Measurements from ENCODE around the gene UBE2M. TPM values are rescaled to one million over a fixed set of nuclear protein-coding genes. Genes with fewer than 3 reads are reported as not detected.
"Not testable (repeated sequence)": the region's sequence is repeated elsewhere in the genome, so short reads cannot be mapped to it uniquely, and the experiment has no call there.

UBE2M gene
- polyA plus RNA-seq, 10 donors, result 58.0 to 70.4 (median 65.5) TPM

DNA sequence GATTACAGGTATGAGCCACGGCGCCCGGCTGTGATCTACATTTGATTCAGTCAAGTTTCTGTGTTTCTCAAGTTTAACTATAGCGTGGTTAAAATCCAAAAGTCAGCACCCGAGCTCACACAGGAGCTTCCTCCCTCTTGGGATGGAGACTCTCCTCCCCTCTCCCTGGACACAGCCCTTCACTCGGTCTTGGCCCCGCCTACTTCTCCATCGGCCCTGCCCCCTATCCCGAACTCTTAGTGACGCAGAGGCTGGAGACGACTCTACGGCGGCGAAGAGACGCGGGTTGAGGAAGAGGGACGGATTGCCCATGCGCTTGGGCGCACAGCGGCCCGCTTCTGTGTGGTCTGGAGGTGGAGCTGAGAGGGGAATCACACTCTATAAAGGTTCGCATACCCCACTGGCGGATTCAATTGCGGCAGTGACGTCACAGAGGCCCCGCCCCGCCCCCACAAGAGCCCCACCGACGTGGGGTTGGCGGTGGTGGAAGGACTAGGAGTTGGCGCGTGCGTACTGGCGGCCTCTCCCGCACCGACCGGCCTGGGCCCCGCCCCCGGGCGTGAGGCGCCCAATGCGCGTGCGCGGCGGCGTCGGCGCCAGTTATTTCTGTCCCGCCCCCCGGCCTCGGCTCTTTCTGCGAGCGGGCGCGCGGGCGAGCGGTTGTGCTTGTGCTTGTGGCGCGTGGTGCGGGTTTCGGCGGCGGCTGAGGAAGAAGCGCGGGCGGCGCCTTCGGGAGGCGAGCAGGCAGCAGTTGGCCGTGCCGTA lies 14.4 kb downstream of the UBE2M start, which contains the start of gene TRIM28:
TRIM28 (plus strand) TSS at position 239 of the 765 bp plus-strand sequence. CDS start 694 bp downstream, outside the sequence.
- DNase-seq, result peak; percentile 98 to 100 (median 99)

DNA sequence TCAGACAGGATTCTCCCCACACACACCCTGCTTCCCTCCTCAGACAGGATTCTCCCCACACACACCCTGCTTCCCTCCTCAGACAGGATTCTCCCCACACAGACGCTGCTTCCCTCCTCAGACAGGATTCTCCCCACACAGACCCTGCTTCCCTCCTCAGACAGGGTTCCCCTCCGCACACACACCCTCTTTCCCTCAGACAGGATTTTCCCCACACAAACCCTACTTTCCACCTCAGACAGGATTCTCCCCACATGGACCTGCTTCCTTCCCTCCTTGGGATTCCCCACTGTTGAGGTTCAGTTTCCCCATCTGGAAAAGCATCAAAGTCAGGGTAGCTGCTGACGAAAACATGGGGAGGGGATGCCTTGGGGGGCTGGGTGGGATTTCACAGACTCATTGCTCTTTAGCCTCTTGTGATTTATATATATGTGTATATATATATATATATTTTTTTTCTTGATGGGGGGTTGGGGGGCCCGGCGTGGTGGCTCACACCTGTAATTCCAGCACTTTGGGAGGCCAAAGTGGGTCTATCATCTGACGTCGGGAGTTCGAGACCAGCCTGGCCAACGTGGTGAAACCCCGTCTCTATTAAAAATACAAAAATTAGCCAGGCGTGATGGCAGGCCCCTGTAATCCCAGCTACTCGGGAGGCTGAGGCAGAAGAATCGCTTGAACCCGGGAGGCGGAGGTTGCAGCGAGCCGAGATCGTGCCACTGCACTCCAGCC lies 15.6 kb downstream of the UBE2M start:
- not testable (repeated sequence) for DNase-seq

DNA sequence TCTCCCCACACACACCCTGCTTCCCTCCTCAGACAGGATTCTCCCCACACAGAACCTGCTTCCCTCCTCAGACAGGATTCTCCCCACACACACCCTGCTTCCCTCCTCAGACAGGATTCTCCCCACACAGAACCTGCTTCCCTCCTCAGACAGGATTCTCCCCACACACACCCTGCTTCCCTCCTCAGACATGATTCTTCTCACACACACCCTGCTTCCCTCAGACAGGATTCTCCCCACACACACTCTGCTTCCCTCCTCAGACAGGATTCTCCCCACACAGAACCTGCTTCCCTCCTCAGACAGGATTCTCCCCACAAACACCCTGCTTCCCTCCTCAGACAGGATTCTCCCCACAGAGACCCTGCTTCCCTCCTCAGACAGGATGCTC lies 19.2 kb downstream of the UBE2M start:
- not testable (repeated sequence) for DNase-seq

DNA sequence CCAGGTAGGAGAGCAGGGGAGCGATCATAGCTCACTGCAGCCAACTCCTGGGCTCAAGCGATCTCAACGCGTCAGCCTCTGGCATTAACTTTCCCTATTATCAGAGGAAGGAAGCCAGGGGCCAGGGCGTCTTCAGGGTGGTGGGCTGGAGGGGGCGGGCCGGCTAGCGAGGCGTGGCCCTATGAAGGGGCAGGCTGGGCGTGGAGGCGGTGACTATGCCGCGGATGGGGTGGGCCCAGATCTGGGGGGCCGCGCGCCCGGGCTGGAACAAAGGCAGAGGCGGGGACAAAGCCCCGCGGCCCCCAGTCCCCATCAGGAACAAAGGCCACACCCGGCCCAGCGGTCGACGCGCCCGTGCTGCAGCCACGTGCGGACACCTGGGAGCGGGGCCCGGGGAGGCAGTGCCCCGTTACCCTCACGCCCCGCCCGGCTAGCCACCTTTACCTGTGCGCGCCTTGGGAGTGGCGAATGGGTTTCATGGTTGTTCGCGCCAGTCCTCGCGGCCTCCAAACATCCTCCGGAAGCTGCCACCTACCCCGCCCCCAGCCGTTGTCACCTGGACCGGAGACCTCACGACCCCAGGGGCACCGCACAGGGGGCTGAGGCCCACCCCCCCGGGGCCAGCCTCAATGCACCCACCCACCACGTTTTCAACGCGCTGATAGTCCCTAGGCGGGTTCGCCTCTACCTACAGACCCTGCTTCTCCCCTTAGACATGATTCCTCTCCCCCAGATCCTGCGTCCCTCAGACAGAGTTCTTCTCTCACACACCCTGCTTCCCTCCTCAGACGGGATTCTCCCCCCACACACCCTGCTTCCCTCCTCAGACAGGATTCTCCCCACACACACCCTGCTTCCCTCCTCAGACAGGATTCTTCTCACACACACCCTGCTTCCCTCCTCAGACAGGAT lies 19.9 kb downstream of the UBE2M start:
- peak in 1 of 3 donors; percentile 75 for DNase-seq

DNA sequence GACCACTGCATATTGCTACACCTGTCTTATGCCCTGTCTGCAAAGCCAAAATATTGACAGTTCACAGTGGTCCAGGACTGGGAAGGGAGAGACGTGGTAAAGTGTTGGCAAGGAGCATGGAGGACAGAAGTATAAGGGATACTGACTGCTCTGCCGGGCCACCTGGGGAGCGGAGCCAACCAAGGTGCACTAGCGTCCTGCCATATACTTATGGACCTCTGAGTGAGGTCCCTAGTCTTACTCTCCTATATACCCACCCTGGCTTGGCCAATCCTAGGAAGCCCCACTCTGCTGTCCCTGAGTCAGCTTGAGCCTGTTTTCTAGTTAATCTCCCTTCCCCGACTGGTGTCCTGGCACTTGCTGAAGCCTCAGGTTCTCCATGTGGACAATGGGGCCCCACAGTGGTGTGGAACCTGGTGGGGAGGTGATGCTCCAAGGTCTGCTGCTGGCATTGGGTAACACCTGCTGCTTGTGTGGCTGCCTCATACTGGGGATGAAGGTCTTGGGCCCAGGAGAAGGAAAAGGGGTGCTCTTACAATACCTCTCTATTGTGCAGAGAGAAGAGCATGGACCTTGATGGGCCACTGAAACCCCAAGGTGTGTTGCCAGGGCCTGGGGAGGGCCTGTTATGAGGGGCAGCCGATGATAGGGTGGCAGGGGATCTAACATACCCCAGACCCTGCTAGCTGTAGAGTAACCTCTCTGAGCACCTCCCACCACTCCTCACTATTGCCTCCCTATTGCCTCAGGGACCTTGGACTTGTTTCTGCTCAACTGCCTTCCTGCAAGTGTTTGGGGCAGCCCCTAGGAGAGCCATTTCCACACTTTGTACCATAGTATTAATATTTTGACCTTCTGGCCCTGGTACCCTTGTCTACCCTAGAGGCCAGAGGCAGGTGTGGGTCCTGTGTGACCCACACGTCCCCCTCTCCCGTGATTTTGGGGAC lies 21.3 kb downstream of the UBE2M start:
- DNase-seq, result no peak

DNA sequence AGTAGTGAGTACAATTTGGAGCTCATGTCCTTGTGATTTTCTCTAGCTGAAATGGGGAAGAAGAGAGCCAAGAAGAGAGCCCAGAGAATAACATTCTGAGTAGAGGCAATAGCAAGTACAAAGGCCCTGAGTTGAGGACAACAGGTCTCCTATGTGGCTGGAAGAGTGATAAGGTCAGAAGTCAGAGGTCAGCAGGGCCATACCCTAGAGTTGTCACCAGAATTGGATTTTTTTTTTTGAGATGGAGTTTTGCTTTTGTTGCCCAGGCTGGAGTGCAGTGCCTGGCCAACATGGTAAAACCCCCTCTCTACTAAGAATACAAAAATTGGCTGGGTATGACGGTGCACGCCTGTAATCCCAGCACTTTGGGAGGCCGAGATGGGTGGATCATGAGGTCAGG lies 22.6 kb downstream of the UBE2M start:
- DNase-seq, result no peak

DNA sequence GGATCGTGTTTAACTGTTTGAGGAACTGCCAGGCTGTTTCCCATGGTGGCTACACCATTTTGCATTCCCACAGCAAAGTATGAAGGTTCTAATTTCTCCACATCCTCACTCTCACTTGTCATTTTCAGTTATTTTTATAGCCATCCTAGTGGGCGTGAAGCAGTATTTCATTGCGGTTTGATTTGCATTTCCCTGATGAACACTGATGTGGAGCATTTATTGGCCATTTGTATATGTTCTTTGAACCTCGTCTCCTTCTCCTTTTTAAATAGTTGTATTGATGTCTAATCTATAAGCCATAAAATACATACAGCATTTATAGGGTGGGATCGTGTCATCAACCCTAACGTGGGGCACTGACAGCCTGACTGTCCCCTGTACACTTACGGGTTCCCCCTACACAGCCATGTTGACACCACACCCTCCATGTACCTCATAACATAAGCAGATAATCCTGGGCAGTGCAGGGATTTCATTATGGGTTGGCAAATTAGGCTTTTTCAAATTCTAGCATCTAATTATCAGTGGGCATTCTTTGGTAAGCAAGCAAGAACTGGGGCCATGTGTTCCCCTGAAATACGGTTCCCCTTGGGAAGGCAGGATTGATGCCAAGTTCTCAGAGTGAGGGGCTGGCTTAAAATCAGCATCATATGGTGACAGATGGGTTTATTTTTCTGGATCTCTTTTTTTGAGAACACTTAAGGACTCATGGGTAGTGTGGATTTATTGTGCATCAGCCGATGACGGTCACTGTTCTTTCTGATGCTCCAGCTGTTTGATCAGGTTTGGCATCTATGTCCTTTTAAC lies 27.2 kb downstream of the UBE2M start:
- no peak for DNase-seq

DNA sequence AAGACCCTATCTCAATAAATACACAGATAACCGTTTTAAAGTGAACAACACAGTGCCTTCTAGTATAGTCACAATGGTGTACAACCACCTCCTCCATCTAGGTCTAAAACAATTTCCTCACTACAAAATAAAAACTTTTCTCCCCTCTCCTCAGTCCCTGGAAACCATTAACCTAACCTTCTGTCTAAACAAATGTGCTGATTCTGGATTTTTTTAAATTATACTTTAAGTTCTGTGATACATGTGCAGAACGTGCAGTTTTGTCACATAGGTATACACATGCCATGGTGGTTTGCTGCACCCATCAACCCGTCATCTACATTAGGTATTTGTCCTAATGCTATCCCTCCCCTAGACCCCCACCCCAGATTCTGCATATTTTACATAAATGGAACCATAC lies 29.0 kb downstream of the UBE2M start:
- DNase-seq, result no peak

DNA sequence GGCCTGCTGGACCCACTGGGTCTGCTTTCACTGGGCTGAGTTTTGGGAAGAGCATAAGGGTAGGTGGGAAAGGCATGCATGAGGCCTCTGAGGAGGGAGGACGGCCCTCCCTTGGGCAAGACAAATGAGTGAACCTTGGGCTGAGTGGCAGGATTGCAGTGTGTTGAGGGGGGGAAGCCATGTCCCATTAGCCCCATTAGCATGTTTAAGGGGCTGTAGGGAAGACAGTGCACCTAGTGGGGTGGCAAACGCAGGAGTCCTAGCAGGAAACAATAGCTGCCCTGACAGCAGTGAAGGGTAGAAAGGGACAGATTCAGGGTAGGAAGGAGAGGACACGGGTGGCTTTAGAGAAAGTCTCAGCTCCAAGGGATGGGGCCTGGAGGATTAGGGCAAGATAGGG lies 35.7 kb downstream of the UBE2M start:
- no peak for DNase-seq

DNA sequence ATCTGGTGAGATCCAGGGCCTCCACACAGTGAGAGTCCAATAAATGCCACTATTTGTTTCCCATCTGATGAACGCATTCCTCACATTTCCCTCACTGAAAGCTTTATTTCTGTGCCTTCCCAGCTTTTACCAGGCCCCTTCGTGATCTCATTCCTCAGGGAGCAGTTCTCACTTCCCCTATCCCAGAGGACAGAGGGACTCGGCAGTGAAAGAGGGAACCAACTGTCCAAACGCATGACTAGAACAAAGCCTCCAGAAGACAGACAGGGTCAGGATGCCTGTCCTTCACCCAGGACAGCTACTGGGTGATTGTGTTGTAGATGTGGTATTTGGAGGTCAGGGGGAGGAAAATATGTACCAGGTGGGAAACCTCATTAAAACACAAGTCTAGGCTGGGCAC lies 36.8 kb downstream of the UBE2M start:
- DNase-seq, result no peak

DNA sequence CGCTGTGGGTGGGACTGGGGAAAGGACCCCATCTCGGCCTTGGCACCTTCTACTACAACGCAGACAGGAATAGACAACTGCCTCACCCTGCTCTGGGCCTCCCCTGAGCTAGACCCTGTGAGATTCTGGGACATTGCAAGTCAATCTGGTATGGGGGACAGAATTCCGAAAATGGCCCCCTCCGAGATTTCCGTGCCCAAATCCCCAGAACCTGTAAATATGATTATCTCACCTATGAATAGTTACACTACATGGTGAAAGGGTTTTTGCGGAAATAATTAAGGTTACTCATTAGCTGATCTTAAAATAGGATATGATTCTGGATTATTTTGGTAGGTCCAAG lies 38.2 kb downstream of the UBE2M start:
- DNase-seq, result no peak

DNA sequence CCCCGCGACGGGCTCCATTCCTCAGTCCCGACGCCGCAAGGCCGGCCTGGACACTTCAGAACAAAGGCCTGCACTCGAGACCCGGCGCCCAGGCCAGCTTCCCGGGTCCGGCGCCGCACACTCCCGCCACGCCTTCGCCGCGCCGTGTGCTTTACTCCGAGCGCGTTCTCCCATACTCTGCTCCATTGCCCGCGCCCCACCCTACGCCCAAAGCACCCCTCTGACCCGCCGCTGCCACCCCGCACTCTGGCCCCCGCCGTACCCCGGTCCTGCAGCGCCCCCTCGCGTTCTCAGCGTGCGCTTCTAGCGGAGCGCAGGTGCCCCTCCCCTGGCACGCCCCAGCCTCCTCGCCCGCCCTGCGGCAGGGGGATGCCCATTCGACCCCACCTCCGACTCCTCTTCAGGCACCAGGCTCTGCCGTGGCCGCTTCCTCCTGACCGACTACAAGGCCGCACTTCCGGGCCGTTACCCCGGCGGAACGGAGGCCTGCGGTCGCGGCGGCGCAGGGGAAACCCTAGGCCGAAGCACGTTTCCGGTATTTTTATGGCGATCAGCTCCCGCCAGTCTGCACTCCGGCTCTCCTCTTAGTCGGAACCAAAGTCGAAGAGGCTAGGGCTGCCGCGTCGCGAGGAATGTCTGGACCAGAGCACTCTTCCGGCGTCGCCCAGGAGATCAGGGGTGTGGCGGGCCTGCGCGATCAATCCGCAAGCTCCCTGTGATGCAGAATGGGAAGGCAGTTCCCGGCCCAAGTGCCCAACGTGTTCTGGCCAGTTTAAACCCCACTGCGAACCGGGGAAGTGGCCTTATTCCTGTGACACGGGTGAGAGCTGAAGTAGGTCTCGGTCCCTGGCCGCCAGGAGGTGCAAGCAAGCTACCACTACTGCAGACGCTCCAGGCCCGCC lies 38.8 kb downstream of the UBE2M start, which contains the start of gene ZBTB45:
ZBTB45 (minus strand) TSS at position 456 of the 902 bp plus-strand sequence. CDS start 2,137 bp downstream, outside the sequence.
- peak; percentile 94 to 98 (median 97) for DNase-seq

DNA sequence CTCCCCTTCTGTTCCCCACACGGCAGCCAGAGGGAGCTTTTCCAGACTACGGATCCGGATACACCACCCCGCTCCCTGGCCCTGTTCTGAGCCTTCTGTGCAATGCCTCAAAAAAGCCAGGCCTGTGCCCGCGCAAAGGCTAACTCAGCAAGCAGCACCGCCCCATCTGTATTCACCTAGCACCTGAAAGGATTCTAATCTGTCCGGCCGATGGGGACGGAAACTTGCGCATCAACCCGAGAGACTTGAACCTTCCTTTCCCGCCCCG lies 39.4 kb downstream of the UBE2M start:
- DNase-seq, result peak; percentile 63 to 91 (median 77)

DNA sequence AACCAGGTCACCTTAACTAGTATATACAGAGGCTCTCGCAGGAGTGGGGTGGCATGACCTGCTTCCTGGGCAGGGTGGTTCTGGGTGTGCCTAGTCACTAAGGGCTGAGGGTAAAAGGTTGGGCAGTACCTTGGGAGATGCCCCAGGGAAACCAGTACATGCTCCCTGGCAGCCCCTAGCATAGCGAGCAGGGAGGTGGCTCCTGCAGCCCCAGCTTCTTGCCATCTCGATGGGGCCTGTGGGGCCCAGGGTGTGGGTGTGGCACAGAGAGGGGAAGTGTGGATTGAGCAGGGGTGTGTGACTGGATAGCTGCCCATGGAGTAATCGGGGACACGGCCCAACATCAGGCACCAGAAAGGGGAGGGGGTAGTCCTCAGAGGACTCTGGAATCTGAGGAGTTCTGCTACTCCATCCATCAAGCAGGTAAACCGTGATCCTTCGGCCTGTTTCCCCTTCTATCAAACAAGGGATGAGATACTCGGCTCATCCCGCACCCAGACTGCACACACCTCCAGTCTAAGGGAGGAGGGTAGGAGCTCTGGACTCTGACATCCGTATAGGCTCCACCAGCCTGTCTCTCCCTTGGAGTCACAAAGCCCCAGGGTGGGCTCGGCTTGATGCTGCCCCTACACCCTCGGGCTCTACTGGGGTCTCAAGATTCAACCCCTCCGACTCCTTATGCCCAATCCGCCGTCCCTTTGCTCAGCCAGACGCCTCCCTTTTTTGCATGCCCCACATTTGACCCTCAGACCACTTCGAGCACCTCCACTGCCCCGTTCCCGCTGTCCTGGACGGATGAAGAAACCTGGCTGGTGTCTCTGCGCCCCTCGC lies 39.9 kb downstream of the UBE2M start:
- DNase-seq, result no peak

DNA sequence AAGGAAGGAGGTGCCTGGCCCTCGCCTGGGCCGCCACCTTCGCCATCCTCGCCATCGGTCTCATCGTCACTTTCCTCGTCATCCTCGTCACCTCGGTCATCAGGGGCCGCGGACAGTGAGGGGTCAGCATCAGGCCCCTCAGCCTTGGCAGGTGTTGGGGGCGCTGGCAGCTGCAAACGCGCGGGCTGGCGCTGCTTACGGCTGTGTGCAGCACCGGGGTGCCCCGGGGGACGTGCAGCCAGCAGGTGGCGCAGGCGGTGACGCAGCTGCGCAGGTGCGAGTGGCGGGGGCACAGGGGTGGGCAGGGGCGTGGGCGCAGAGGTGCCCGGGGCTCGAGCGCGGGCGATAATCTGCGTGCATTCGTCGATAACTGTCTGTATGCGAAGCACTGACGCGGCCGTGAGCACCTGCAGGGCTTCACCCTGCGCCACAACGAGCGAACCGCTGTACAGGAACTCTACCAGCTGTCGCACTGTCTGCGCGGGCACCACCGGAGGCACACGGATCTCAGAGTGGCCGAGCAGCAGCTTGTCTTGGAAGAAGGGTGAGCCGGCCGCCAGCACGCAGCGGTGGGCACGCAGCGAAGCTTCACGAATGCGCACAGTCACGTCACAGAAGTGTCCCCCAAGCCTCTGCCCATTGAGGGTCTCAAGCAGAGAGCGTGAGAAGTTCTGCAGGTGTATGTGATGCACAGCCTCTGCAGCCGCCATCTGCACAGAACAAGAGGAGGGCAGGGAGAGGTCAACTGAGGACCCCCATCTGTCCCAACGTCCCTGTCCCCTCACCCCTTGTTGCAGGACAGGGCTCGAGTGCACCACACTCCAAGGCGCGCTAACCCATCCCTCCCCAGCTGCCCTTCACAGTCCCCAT lies 41.2 kb downstream of the UBE2M start:
- DNase-seq, result no peak

DNA sequence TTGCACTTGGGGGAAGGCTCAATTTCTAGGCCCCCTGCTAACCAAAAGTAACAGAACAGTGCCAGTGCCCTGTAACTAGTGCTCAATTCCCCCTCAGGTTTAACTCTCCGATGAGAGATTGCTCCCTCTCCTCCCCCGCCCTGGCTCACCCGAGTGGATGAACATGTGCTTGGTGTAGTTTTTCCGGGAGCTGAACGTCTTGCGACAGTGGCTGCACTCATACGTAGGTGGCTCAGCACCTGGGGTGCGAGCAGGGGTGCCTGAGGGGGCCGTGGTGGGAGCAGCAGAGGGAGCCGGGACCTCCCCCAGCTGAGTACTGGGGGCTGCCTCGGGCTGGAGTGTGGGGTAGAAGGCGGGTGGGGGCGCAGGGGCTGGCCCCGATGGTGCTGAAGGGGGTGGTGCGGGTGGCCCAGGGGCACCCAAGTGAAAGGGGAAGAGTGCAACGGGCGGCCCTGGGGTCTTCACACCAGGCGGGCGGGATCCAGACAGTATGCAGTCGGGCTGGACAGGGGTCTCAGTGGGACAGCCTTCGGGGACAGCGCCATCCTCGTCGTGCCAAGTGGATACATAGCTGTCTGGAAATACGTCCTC lies 42.1 kb downstream of the UBE2M start:
- no peak for DNase-seq

DNA sequence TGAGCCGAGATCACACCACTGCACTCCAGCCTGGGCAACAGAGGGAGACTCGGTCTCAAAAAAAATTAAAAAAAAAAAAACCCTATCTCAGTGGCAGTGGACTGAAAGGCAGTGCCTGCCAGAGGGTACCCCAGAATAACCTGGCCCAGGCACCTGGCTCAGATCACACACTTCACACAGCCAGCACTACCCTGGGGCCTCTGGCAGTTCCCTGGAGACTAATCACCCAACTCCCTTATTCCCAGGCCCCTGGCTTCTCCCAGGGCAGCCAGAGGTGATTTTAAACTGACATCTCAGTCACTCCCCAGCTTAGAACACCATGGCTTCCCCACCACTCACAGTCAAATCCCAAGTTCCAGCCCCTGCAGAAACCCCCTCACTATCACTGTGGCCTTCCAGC lies 43.2 kb downstream of the UBE2M start:
- DNase-seq, result no peak
